T-helper 17 cell (primary cell): ENCODE measurements around the gene UNC45A. TPM values are rescaled to one million over a fixed set of nuclear protein-coding genes. Genes with fewer than 3 reads are reported as not detected.
"Not testable (repeated sequence)": the region's sequence is repeated elsewhere in the genome, so short reads cannot be mapped to it uniquely, and the experiment has no call there.

Experiments
- ATAC-seq: fragments of 150-1000 bp; cut with Tn5 transposase; 2 replicates; pipeline ENCODE4 v1.10.0; 2021; ENCODE audit warnings: mild to moderate bottlenecking, moderate library complexity
- DNase-seq, 3 donors: peaks; one replicate each; pipeline versions ENCODE4 v3.0.0 to v3.0.0-alpha.2; 2020 to 2021
- H3K9me3 ChIP-seq: one replicate; pipeline ENCODE4 v1.7.0; 2013; ENCODE audit warnings: low read length, mild to moderate bottlenecking; ENCODE audit not compliant: control insufficient read depth, poor library complexity, severe bottlenecking
- H3K27ac Mint-ChIP-seq: one replicate; pipeline ENCODE4 v1.8.0; 2022; ENCODE audit warnings: mild to moderate bottlenecking, moderate library complexity, mixed read lengths
- H3K27me3 Mint-ChIP-seq: one replicate; pipeline ENCODE4 v1.8.0; 2022; ENCODE audit warnings: mixed read lengths
- H3K36me3 Mint-ChIP-seq: one replicate; pipeline ENCODE4 v1.8.0; 2022; ENCODE audit warnings: low read depth, mixed read lengths
- H3K4me1 Mint-ChIP-seq: one replicate; pipeline ENCODE4 v1.8.0; 2022; ENCODE audit warnings: mild to moderate bottlenecking, mixed read lengths
- H3K4me3 Mint-ChIP-seq: one replicate; pipeline ENCODE4 v1.8.0; 2022; ENCODE audit warnings: mild to moderate bottlenecking, moderate library complexity, mixed read lengths
- total RNA-seq, 4 donors: library from RNA in 2 of 4; stranded (reverse) in 2 of 4; gene quantifications; one replicate each; pipeline ENCODE4 v1.2.3 and lab custom pipeline; 2022 to 2026

Gene UNC45A
- total RNA-seq, 2 donors from 2014 or later = 36.9 to 38.3 TPM

- no peaks in the 10 kb centered on the region for H3K36me3 Mint-ChIP-seq
- no peak overlapping the region for H3K27ac Mint-ChIP-seq
- H3K27me3 Mint-ChIP-seq = no peaks in the 10 kb centered on the region
- ATAC-seq = no peak
- no peaks in the 10 kb centered on the region for H3K9me3 ChIP-seq
- no peak for DNase-seq
- no peak overlapping the region for H3K4me3 Mint-ChIP-seq
- H3K4me1 Mint-ChIP-seq = peaks cover 5% of the 10 kb centered on the region
Observed at GRCh38 chr15:90895571-90896117, 39.4 kb upstream of the UNC45A start.

DNA sequence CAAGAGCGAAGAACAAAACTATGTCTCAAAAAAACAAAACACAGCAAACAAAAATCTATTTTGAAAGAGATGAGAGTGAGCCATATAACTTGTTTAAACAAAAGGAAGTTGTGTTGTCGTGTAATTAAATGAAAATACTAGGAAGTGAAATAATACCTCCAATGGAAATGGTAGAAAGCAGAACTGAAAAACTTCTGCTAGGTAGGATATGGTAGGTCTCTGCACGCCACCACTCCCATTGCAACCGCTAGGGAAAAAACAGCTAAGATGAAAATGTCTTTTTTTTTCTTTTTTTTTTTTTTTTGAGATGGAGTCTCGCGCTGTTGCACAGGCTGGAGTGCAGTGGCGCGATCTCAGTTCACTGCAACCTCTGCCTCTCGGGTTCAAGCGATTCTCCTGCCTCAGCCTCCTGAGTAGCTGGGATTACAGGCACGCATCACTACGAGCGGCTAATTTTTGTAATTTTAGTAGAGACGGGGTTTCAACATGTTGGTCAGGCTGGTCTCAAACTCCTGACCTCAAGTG is 37.9 kb upstream of the UNC45A start:
- H3K36me3 Mint-ChIP-seq, ATAC-seq, H3K27me3 Mint-ChIP-seq, DNase-seq, H3K9me3 ChIP-seq, H3K4me3 Mint-ChIP-seq, H3K27ac Mint-ChIP-seq: not testable (repeated sequence)
- H3K4me1 Mint-ChIP-seq = peaks cover 12% of the 10 kb centered on the region

GRCh38 chr15:90901175-90902039 is 33.7 kb upstream of the UNC45A start:
- no peak for ATAC-seq
- Mint-ChIP-seq H3K27ac (peak overlapping the region; percentile 92), H3K4me1 (peaks cover 26% of the 10 kb centered on the region), H3K36me3 (peaks cover 6% of the 10 kb centered on the region), H3K4me3 (peak overlapping the region; percentile 88), H3K27me3 (no peaks in the 10 kb centered on the region)
- no peaks in the 10 kb centered on the region for H3K9me3 ChIP-seq
- DNase-seq = no peak

DNA sequence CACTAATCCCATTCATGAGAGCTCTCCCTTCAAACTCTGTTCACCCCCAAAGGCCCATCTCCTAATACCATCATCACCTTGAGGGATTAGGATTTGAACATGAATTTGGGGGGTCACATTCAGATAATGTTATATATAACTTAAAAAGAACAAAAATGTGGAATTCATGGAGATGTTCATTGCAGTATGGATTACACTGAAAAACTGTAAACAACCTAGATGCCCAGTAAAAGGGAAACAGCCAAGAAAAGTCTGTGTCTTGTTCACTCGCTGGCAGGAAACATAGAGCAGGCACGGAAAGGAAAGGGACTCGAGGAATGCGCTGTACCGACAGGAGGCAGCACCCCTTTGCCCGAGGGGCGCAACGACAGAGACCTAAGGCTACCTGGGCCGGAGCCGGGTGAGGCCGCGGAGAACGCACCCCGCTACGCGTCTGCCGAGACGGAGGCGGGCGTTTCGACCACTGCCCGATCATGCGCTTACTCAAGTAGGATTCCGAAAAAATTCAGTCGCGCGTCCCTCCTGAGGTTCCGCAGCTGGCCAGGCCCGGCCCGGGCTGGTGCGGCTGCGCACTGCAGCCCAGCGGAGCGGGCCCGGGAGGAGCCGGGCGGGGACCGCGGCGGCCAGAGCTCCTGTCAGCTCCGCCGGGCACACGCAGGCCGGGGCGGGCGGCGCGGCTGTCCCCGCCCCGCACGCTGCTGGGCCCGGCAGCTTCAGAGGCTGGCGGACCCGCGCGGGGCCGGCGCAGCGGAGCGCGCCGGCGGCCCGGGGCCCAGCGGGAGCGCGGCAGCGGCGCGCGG is 32.8 kb upstream of the UNC45A start:
- no peaks in the 10 kb centered on the region for H3K9me3 ChIP-seq
- Mint-ChIP-seq H3K4me3 (peak overlapping the region; percentile 88), H3K27ac (peak overlapping the region; percentile 92), H3K36me3 (peaks cover 6% of the 10 kb centered on the region), H3K27me3 (no peaks in the 10 kb centered on the region), H3K4me1 (peaks cover 26% of the 10 kb centered on the region)
- DNase-seq (peak; percentile 48 to 53 (median 51)), ATAC-seq (peak; percentile 75)

GRCh38 chr15:90902840-90903732 is 32.0 kb upstream of the UNC45A start, which contains the start of gene MAN2A2:
Gene MAN2A2 (plus strand): TSS chr15:90903302. CDS start chr15:90904208, 906 bp downstream.
- Mint-ChIP-seq H3K27me3 (no peaks in the 10 kb centered on the region), H3K27ac (peak within 1 kb of the TSS; percentile 92), H3K4me1 (peaks cover 26% of the 10 kb centered on the region), H3K4me3 (peak within 1 kb of the TSS; percentile 92), H3K36me3 (peaks cover 6% of the 10 kb centered on the region)
- H3K9me3 ChIP-seq = no peaks in the 10 kb centered on the region
- DNase-seq (peak; percentile 46 to 53 (median 50)), ATAC-seq (peak; percentile 74)

- H3K4me3 Mint-ChIP-seq = peak overlapping the region; percentile 92
- H3K36me3 Mint-ChIP-seq = peaks cover 6% of the 10 kb centered on the region
- H3K4me1 Mint-ChIP-seq = peaks cover 23% of the 10 kb centered on the region
- peak overlapping the region; percentile 87 for H3K27ac Mint-ChIP-seq
- no peaks in the 10 kb centered on the region for H3K27me3 Mint-ChIP-seq
- DNase-seq (no peak), ATAC-seq (no peak)
- H3K9me3 ChIP-seq = no peaks in the 10 kb centered on the region
Observed at GRCh38 chr15:90903733-90904536, 31.1 kb upstream of the UNC45A start.

GRCh38 chr15:90904746-90905145 is 30.3 kb upstream of the UNC45A start:
- Mint-ChIP-seq H3K36me3 (peaks cover 6% of the 10 kb centered on the region), H3K27ac (no peak overlapping the region), H3K4me3 (no peak overlapping the region), H3K27me3 (no peaks in the 10 kb centered on the region), H3K4me1 (peaks cover 23% of the 10 kb centered on the region)
- no peak for DNase-seq
- no peaks in the 10 kb centered on the region for H3K9me3 ChIP-seq
- no peak for ATAC-seq

DNA sequence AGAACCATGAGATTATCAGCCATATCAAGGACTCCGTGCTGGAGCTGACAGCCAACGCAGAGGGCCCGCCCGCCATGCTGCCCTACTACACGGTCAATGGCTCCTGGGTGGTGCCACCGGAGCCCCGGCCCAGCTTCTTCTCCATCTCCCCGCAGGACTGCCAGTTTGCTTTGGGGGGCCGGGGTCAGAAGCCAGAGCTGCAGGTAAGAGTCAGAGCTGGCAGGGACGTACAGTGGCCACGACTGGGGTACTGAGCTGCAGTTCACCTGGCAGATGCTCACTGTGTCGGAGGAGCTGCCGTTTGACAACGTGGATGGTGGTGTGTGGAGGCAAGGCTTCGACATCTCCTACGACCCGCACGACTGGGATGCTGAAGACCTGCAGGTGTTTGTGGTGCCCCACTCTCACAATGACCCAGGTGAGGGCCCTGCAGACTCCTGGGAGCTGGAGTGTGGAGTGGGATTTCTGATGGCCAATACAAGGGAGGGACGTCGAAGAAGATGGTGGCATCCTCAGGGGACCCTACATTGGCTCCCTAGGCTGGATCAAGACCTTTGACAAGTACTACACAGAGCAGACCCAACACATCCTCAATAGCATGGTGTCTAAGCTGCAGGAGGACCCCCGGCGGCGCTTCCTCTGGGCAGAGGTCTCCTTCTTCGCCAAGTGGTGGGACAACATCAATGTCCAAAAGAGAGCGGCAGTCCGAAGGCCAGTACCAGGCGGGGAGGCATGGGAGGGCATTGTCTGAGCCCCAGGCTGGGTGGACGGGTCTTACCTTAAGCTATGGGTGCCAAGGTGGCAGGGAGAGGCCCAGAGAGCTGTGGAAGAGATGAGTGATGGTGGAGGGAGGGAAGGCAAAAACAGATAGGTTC is 29.5 kb upstream of the UNC45A start:
- Mint-ChIP-seq H3K4me3 (no peak overlapping the region), H3K36me3 (peaks cover 6% of the 10 kb centered on the region), H3K4me1 (peaks cover 23% of the 10 kb centered on the region), H3K27ac (peak overlapping the region; percentile 62), H3K27me3 (no peaks in the 10 kb centered on the region)
- DNase-seq (no peak), ATAC-seq (no peak)
- H3K9me3 ChIP-seq = no peaks in the 10 kb centered on the region

- ATAC-seq (no peak), DNase-seq (no peak)
- Mint-ChIP-seq H3K27me3 (no peaks in the 10 kb centered on the region), H3K4me3 (no peak overlapping the region), H3K36me3 (peaks cover 6% of the 10 kb centered on the region), H3K27ac (peak overlapping the region; percentile 62), H3K4me1 (peaks cover 21% of the 10 kb centered on the region)
- H3K9me3 ChIP-seq = no peaks in the 10 kb centered on the region
Observed at GRCh38 chr15:90906181-90906849, 28.8 kb upstream of the UNC45A start.

- DNase-seq (no peak), ATAC-seq (no peak)
- no peaks in the 10 kb centered on the region for H3K27me3 Mint-ChIP-seq
- H3K36me3 Mint-ChIP-seq = peaks cover 6% of the 10 kb centered on the region
- H3K9me3 ChIP-seq = no peaks in the 10 kb centered on the region
- H3K4me3 Mint-ChIP-seq = no peak overlapping the region
- H3K27ac Mint-ChIP-seq = no peak overlapping the region
- H3K4me1 Mint-ChIP-seq = peaks cover 16% of the 10 kb centered on the region
Observed at GRCh38 chr15:90907051-90907660, 27.9 kb upstream of the UNC45A start.
